ENCODE measurements around the gene ARHGAP32. TPM values are rescaled to one million over a fixed set of nuclear protein-coding genes. Genes with fewer than 3 reads are reported as not detected.

The ARHGAP32 gene
- total RNA-seq, 1 experiment from 2014 or later = 27.8 TPM

- RAD21 ChIA-PET (ENCODE audit: low non-redundant PET in 1 of 2, low total read pairs in 2 of 2, uncharacterized antibody in 2 of 2, unreplicated experiment in 2 of 2) = no interaction called here
These were observed 102.8 kb downstream of the ARHGAP32 start for GRCh38 chr11:129089279-129089678.

More at GRCh38 chr11:129089279-129089678, 102.8 kb downstream of the ARHGAP32 start:
- Histone ChIP-seq H3K4me2 (ENCODE audit: low read length) (no peak overlapping the region), H3K9ac (ENCODE audit: low read length) (no peak overlapping the region), H3K27ac (ENCODE audit: low read depth, low read length) (no peak overlapping the region), H3K4me1 (ENCODE audit: control insufficient read depth in 1 of 2, insufficient read depth in 2 of 2, low read length in 2 of 2) (no peaks in the 10 kb centered on the region), H3K9me2 (ENCODE audit: insufficient read depth) (no peaks in the 10 kb centered on the region), H3K4me3 (replicated peaks in 1 of 2; ENCODE audit: low read depth in 1 of 2, low read length in 2 of 2) (no peak overlapping the region), H3K9me3 (ENCODE audit: control insufficient read depth in 1 of 2, insufficient read depth in 1 of 2, low read depth in 1 of 2, low read length in 2 of 2) (no peaks in the 10 kb centered on the region), H3K79me2 (ENCODE audit: insufficient read depth, low read length) (no peaks in the 10 kb centered on the region), H3K36me3 (ENCODE audit: control insufficient read depth in 1 of 2, insufficient read depth in 2 of 2, low read length in 2 of 2) (no peaks in the 10 kb centered on the region), H3K27me3 (ENCODE audit: insufficient read depth, low read length) (no peaks in the 10 kb centered on the region), H2AFZ (ENCODE audit: low read depth, low read length, poor library complexity, severe bottlenecking) (no peak overlapping the region), H4K20me1 (ENCODE audit: insufficient read depth) (no peaks in the 10 kb centered on the region)
- intact Hi-C loops (cut with micrococcal nuclease) = no loop called here
- ATAC-seq (no peak), DNase-seq (ENCODE audit: low read depth, low spot score) (no peak)
- POLR2A ChIA-PET = no interaction called here
- TF ChIP-seq ZBTB33 (IDR thresholded peaks at IDR 0.05; ENCODE audit: extremely low read depth, insufficient replicate concordance, low read length) = no peak
- TF ChIP-seq YY1 (IDR thresholded peaks at IDR 0.05; ENCODE audit: extremely low read depth, insufficient replicate concordance, low read depth, low read length) = no peak
- TF ChIP-seq CTCF (IDR thresholded peaks at IDR 0.05 in 2 of 3, conservative IDR thresholded peaks at IDR 0.05 in 1 of 3; ENCODE audit: borderline replicate concordance in 1 of 3, insufficient read depth in 1 of 3, low read depth in 2 of 3, low read length in 2 of 3) = no peak
- no peak for TF ChIP-seq ZNF274 (IDR thresholded peaks at IDR 0.05; ENCODE audit: low read depth, low read length)
- TF ChIP-seq SP1 (IDR thresholded peaks at IDR 0.05; ENCODE audit: low read depth) = no peak
- TF ChIP-seq RAD21 (IDR thresholded peaks at IDR 0.05; ENCODE audit: low read depth) = no peak
- no peak for TF ChIP-seq MAX (IDR thresholded peaks at IDR 0.05)
- no peak for TF ChIP-seq JUND (IDR thresholded peaks at IDR 0.05)
- TF ChIP-seq FOSL1 (IDR thresholded peaks at IDR 0.05; ENCODE audit: low read depth) = no peak
- TF ChIP-seq, protein P1, sequence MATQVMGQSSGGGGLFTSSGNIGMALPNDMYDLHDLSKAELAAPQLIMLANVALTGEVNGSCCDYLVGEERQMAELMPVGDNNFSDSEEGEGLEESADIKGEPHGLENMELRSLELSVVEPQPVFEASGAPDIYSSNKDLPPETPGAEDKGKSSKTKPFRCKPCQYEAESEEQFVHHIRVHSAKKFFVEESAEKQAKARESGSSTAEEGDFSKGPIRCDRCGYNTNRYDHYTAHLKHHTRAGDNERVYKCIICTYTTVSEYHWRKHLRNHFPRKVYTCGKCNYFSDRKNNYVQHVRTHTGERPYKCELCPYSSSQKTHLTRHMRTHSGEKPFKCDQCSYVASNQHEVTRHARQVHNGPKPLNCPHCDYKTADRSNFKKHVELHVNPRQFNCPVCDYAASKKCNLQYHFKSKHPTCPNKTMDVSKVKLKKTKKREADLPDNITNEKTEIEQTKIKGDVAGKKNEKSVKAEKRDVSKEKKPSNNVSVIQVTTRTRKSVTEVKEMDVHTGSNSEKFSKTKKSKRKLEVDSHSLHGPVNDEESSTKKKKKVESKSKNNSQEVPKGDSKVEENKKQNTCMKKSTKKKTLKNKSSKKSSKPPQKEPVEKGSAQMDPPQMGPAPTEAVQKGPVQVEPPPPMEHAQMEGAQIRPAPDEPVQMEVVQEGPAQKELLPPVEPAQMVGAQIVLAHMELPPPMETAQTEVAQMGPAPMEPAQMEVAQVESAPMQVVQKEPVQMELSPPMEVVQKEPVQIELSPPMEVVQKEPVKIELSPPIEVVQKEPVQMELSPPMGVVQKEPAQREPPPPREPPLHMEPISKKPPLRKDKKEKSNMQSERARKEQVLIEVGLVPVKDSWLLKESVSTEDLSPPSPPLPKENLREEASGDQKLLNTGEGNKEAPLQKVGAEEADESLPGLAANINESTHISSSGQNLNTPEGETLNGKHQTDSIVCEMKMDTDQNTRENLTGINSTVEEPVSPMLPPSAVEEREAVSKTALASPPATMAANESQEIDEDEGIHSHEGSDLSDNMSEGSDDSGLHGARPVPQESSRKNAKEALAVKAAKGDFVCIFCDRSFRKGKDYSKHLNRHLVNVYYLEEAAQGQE (IDR thresholded peaks at IDR 0.05; ENCODE audit: low read depth) = no peak
- TF ChIP-seq POLR2AphosphoS5 (IDR thresholded peaks at IDR 0.05; ENCODE audit: low read depth, low read length) = no peak
- TF ChIP-seq TCF7L2 (IDR thresholded peaks at IDR 0.05; ENCODE audit: borderline replicate concordance, extremely low read depth, insufficient read depth, insufficient read length) = no peak
- no peak for TF ChIP-seq CBX3 (IDR thresholded peaks at IDR 0.05; ENCODE audit: low read depth)
- no peak for TF ChIP-seq CEBPB (IDR thresholded peaks at IDR 0.05; ENCODE audit: low read depth)
- no peak for TF ChIP-seq SIN3A (IDR thresholded peaks at IDR 0.05; ENCODE audit: low read depth)
- TF ChIP-seq ELF1 (IDR thresholded peaks at IDR 0.05; ENCODE audit: borderline replicate concordance, low read depth) = no peak
- no peak for TF ChIP-seq EGR1 (IDR thresholded peaks at IDR 0.05; ENCODE audit: low read depth)
- TF ChIP-seq POLR2A (IDR thresholded peaks at IDR 0.05; ENCODE audit: borderline replicate concordance, extremely low read depth, insufficient read depth, insufficient read length) = no peak
- CTCF ChIA-PET = no interaction called here
- no TSS peak for BruUV-seq (replicated peaks)
